ENCODE results near the gene MED13L.

Gene MED13L

DNA sequence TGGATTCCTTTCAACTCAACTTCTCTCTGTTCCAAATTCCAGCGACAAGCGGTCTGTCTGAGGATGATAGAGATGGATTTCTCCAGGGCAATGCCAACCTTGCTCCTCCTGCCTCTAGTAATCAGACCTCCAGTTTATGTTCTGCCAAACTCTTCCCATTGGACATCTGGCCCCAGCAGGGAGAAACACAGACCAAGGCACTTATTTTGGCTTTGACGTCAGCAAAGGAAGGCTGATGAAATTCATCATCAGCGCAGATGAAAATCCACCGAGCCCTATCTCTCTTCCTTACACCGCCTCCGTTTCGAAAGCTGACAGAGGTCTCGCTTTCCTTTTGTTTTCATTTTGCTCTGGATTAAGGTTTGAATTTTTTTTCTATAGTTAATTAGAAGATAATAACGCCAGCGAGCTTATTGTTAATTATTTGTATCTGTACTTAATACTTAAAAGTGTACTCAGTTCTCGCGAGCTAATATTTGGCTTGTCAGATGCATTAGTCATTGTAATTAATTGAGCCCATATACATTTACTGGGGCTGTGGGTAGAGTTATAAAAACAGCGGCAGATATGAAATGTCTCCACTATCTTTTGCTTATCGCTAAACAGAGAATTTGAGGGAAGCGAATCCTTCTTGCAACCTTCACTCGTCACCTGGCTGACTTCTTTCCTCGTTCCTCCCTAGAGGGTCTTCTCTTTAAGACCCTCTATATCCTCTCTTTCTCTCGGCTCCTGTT is 35.9 kb upstream of the MED13L start:
- DNase-seq (ENCODE audit: low read depth): no peak
- H3K4me3 ChIP-seq (ENCODE audit: low read length): no peak overlapping the region
- no peak for TF ChIP-seq CTCF (conservative IDR thresholded peaks at IDR 0.05; ENCODE audit: low read length)

GRCh38 chr12:116310082-116310481 is 32.6 kb upstream of the MED13L start:
- TF ChIP-seq CTCF (conservative IDR thresholded peaks at IDR 0.05; ENCODE audit: low read length): no peak
- no peak overlapping the region for H3K4me3 ChIP-seq (ENCODE audit: low read length)
- no peak for DNase-seq (ENCODE audit: low read depth)

- no peak for DNase-seq (ENCODE audit: low read depth)
- no peak overlapping the region for H3K4me3 ChIP-seq (ENCODE audit: low read length)
- no peak for TF ChIP-seq CTCF (conservative IDR thresholded peaks at IDR 0.05; ENCODE audit: low read length)
These were observed 31.9 kb upstream of the MED13L start for GRCh38 chr12:116309343-116309742.

DNA sequence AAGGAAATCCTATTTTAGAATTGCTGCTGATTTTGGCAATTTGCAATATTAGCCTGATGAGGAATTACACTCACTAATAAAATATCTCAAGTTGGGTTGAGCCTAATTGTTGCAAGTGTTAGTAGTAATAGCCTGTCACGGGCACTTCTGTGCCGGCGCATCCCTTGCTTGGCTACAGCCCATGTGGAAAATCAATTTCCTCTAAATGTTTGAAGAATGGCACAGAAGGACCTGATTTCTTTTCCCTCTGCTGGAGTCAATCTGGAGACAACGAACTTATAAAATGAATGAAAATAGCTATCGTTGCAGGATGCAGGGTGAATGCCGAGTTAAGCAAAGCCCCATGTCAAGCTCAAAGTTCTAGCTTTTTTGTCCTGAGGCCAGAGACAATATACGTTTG is 31.2 kb upstream of the MED13L start:
- TF ChIP-seq CTCF (conservative IDR thresholded peaks at IDR 0.05; ENCODE audit: low read length): no peak
- DNase-seq (ENCODE audit: low read depth): no peak
- H3K4me3 ChIP-seq (ENCODE audit: low read length): no peak overlapping the region

GRCh38 chr12:116306968-116307367 is 29.5 kb upstream of the MED13L start:
- no peak for DNase-seq (ENCODE audit: low read depth)
- no peak overlapping the region for H3K4me3 ChIP-seq (ENCODE audit: low read length)
- TF ChIP-seq CTCF (conservative IDR thresholded peaks at IDR 0.05; ENCODE audit: low read length): no peak

DNA sequence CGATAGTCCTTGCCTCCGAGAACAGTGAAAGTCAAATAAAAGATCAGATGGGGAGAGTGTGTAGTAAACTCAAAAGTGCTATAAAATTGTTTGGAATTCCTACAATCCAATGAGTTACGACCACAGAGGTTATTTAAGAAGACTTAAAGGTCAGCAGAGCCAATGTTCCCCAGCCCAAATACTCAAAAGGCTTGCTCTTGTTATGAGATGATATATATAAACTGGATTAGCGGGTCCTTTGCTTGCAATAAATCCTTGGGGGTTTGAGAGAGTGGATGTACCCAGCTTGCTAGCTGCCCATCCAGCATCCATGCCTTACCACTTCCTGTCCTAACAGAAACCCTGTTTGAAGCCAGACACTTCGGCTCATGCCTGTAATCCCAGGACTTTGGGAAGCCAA is 29.0 kb upstream of the MED13L start:
- no peak for TF ChIP-seq CTCF (conservative IDR thresholded peaks at IDR 0.05; ENCODE audit: low read length)
- H3K4me3 ChIP-seq (ENCODE audit: low read length): no peak overlapping the region
- no peak for DNase-seq (ENCODE audit: low read depth)

DNA sequence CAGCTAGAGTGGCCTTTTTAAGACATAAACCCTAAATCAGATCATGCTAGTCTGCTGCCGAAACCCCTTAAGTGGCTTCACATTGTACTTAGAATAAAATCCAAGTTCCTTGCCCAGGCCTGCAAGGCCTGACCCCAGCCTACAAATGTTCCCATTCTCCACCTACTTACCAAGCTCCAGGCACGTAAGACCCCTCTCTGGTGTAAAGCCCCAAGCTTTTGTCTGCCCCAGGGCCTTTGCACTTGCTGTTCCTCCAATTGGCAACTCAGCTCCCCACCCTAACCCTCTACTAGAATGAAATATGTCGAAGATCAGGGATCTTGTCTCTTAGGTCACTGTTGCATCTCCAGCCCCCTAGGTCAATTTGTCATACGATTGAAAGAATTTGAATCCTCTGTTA is 27.1 kb upstream of the MED13L start:
- TF ChIP-seq CTCF (conservative IDR thresholded peaks at IDR 0.05; ENCODE audit: low read length): no peak
- no peak overlapping the region for H3K4me3 ChIP-seq (ENCODE audit: low read length)
- DNase-seq (ENCODE audit: low read depth): no peak
